ENCODE results near the gene GLOD5. TPM values are rescaled to one million over a fixed set of nuclear protein-coding genes. Genes with fewer than 3 reads are reported as not detected.

The GLOD5 gene
- polyA plus RNA-seq, 1 donor from 2014 or later = not detected

- H3K9me3 ChIP-seq (ENCODE audit: low read length) = no peaks in the 10 kb centered on the region
- H3K9me2 ChIP-seq (ENCODE audit: insufficient read depth, low read length) = no peaks in the 10 kb centered on the region
- H2AFZ ChIP-seq (ENCODE audit: low read depth, low read length) = no peak overlapping the region
- H3K27ac ChIP-seq (ENCODE audit: low read length) = no peak overlapping the region
- H3K4me2 ChIP-seq (ENCODE audit: low read length) = no peak overlapping the region
- no peaks in the 10 kb centered on the region for H4K20me1 ChIP-seq (ENCODE audit: insufficient read depth)
- no peaks in the 10 kb centered on the region for H3K27me3 ChIP-seq (ENCODE audit: insufficient read depth, low read depth, low read length)
- no peaks in the 10 kb centered on the region for H3K79me2 ChIP-seq (replicated peaks; ENCODE audit: insufficient read depth, low read length)
- TF ChIP-seq EP300 (conservative IDR thresholded peaks at IDR 0.05; ENCODE audit: poor library complexity, severe bottlenecking) (no peak), MXI1 (conservative IDR thresholded peaks at IDR 0.05; ENCODE audit: poor library complexity, severe bottlenecking) (no peak), RAD21 (conservative IDR thresholded peaks at IDR 0.05) (no peak), CTCF (IDR thresholded peaks at IDR 0.05; ENCODE audit: poor library complexity, severe bottlenecking) (no peak), SMC3 (conservative IDR thresholded peaks at IDR 0.05; ENCODE audit: poor library complexity) (no peak), POLR2AphosphoS5 (IDR thresholded peaks at IDR 0.05) (no peak)
- H3K4me3 ChIP-seq (ENCODE audit: low read length) = no peak overlapping the region
- no peaks in the 10 kb centered on the region for H3F3A ChIP-seq (ENCODE audit: insufficient read depth, low read length, poor library complexity, severe bottlenecking)
- no peaks in the 10 kb centered on the region for H3K36me3 ChIP-seq (ENCODE audit: insufficient read depth, low read length)
- H3K9ac ChIP-seq (ENCODE audit: low read length) = no peak overlapping the region
These were observed 7.7 kb downstream of the GLOD5 start for GRCh38 chrX:48769230-48769629.

GRCh38 chrX:48770296-48770695 is 8.7 kb downstream of the GLOD5 start:
- Histone ChIP-seq H3K9me3 (ENCODE audit: low read length) (no peaks in the 10 kb centered on the region), H3K36me3 (ENCODE audit: insufficient read depth, low read length) (no peaks in the 10 kb centered on the region), H4K20me1 (ENCODE audit: insufficient read depth) (no peaks in the 10 kb centered on the region), H2AFZ (ENCODE audit: low read depth, low read length) (no peak overlapping the region), H3K9ac (ENCODE audit: low read length) (no peak overlapping the region), H3K27me3 (ENCODE audit: insufficient read depth, low read depth, low read length) (no peaks in the 10 kb centered on the region), H3K9me2 (ENCODE audit: insufficient read depth, low read length) (no peaks in the 10 kb centered on the region), H3K27ac (ENCODE audit: low read length) (no peak overlapping the region), H3K79me2 (replicated peaks; ENCODE audit: insufficient read depth, low read length) (no peaks in the 10 kb centered on the region), H3K4me3 (ENCODE audit: low read length) (no peak overlapping the region), H3F3A (ENCODE audit: insufficient read depth, low read length, poor library complexity, severe bottlenecking) (no peaks in the 10 kb centered on the region), H3K4me2 (ENCODE audit: low read length) (no peak overlapping the region)
- TF ChIP-seq POLR2AphosphoS5 (IDR thresholded peaks at IDR 0.05) = no peak
- no peak for TF ChIP-seq RAD21 (conservative IDR thresholded peaks at IDR 0.05)
- TF ChIP-seq TAF1 (IDR thresholded peaks at IDR 0.05; ENCODE audit: low read depth) = no peak
- no peak for TF ChIP-seq REST (IDR thresholded peaks at IDR 0.05; ENCODE audit: borderline replicate concordance)
- no peak for TF ChIP-seq CTCF (IDR thresholded peaks at IDR 0.05; ENCODE audit: poor library complexity, severe bottlenecking)
- TF ChIP-seq EZH2 (IDR thresholded peaks at IDR 0.05; ENCODE audit: borderline replicate concordance, insufficient read depth, low read length, poor library complexity, severe bottlenecking) = no peak
- no peak for TF ChIP-seq MXI1 (conservative IDR thresholded peaks at IDR 0.05; ENCODE audit: poor library complexity, severe bottlenecking)
- no peak for TF ChIP-seq SMC3 (conservative IDR thresholded peaks at IDR 0.05; ENCODE audit: poor library complexity)
- TF ChIP-seq EP300 (conservative IDR thresholded peaks at IDR 0.05; ENCODE audit: poor library complexity, severe bottlenecking) = no peak

Measured in neural cell (in vitro differentiated cells).